Activated CD4-positive, alpha-beta T cell treated with anti-CD3 and anti-CD28 coated beads, Interleukin-2, amount 50 U/mL, for 1 hour (primary cell): Measurements from ENCODE around the gene AGBL4.

ENCODE experiments used
- DNase-seq: peaks from one replicate; pipeline ENCODE4 v3.0.0-alpha.2; 2020

AGBL4 gene

GRCh38 chr1:48697066-48697707 lies 1326.6 kb downstream of the AGBL4 start:
- DNase-seq: peak; percentile 34

GRCh38 chr1:48695161-48695560 lies 1328.6 kb downstream of the AGBL4 start:
- no peak for DNase-seq

GRCh38 chr1:48693674-48694320 lies 1330.0 kb downstream of the AGBL4 start:
- DNase-seq: no peak

- no peak for DNase-seq
Measured at GRCh38 chr1:48693180-48693579, 1330.6 kb downstream of the AGBL4 start.

- DNase-seq: no peak
Measured at GRCh38 chr1:48692235-48692634, 1331.5 kb downstream of the AGBL4 start.

GRCh38 chr1:48691429-48692001 lies 1332.2 kb downstream of the AGBL4 start:
- DNase-seq: no peak

GRCh38 chr1:48688102-48688760 lies 1335.5 kb downstream of the AGBL4 start:
- DNase-seq: no peak

- DNase-seq: no peak
Measured at GRCh38 chr1:48687282-48688045, 1336.3 kb downstream of the AGBL4 start.

GRCh38 chr1:48686159-48686558 lies 1337.6 kb downstream of the AGBL4 start:
- no peak for DNase-seq

GRCh38 chr1:48684381-48684780 lies 1339.4 kb downstream of the AGBL4 start:
- no peak for DNase-seq

GRCh38 chr1:48683839-48684238 lies 1339.9 kb downstream of the AGBL4 start:
- DNase-seq: no peak

- DNase-seq: no peak
Measured at GRCh38 chr1:48681476-48682305, 1342.1 kb downstream of the AGBL4 start.

- no peak for DNase-seq
Measured at GRCh38 chr1:48680411-48681035, 1343.2 kb downstream of the AGBL4 start.

GRCh38 chr1:48679859-48680258 lies 1343.9 kb downstream of the AGBL4 start:
- DNase-seq: no peak

GRCh38 chr1:48678710-48679505 lies 1344.8 kb downstream of the AGBL4 start:
- DNase-seq: no peak

GRCh38 chr1:48677306-48678287 lies 1346.2 kb downstream of the AGBL4 start:
- DNase-seq: peak; percentile 14

GRCh38 chr1:48676822-48677221 lies 1346.9 kb downstream of the AGBL4 start:
- no peak for DNase-seq

GRCh38 chr1:48676376-48676775 lies 1347.4 kb downstream of the AGBL4 start:
- no peak for DNase-seq

GRCh38 chr1:48675251-48675650 lies 1348.5 kb downstream of the AGBL4 start:
- DNase-seq: no peak

- no peak for DNase-seq
Measured at GRCh38 chr1:48674641-48675040, 1349.1 kb downstream of the AGBL4 start.
